Activated CD8-positive, alpha-beta T cell treated with anti-CD3 and anti-CD28 coated beads for 36 hours (primary cell): ENCODE results near the gene CD276. TPM values are rescaled to one million over a fixed set of nuclear protein-coding genes. Genes with fewer than 3 reads are reported as not detected.
"Not testable (repeated sequence)": the region's sequence is repeated elsewhere in the genome, so short reads cannot be mapped to it uniquely, and the experiment has no call there.

Experiments
- ATAC-seq: fragments of 200-7000 bp; cut with Tn5 transposase; one replicate; pipeline ENCODE4 v1.10.0; 2021; ENCODE audit warnings: mild to moderate bottlenecking, moderate library complexity
- CTCF ChIA-PET: fragments of 350-600 bp; sonication (Branson Sonifier 250); formaldehyde crosslinking; loops from one replicate; lab custom pipeline; 2021; ENCODE audit warnings: antibody characterized with exemption; lab: Charles Lee
- POLR2A ChIA-PET: fragments of 350-600 bp; sonication (Branson Sonifier 250); formaldehyde crosslinking; loops from one replicate; lab custom pipeline; 2021; ENCODE audit warnings: antibody characterized with exemption; lab: Charles Lee
- DNase-seq: peaks from one replicate; pipeline ENCODE4 v3.0.0-alpha.2; 2020
- H3K27ac Mint-ChIP-seq: one replicate; pipeline ENCODE4 v1.8.0; 2021; ENCODE audit warnings: mild to moderate bottlenecking, mixed read lengths
- H3K27me3 Mint-ChIP-seq: one replicate; pipeline ENCODE4 v1.8.0; 2021; ENCODE audit warnings: mixed read lengths
- H3K36me3 Mint-ChIP-seq: one replicate; pipeline ENCODE4 v1.8.0; 2021; ENCODE audit warnings: low read depth, mixed read lengths
- H3K4me1 Mint-ChIP-seq: one replicate; pipeline ENCODE4 v1.8.0; 2021; ENCODE audit warnings: low read depth, mixed read lengths
- H3K4me3 Mint-ChIP-seq: one replicate; pipeline ENCODE4 v1.8.0; 2021; ENCODE audit warnings: mild to moderate bottlenecking, moderate library complexity, mixed read lengths
- H3K9me3 Mint-ChIP-seq: one replicate; pipeline ENCODE4 v1.8.0; 2021; ENCODE audit warnings: mixed read lengths
- intact Hi-C: fragments of 100-400 bp; cut with micrococcal nuclease; formaldehyde crosslinking; loops from one replicate; pipeline ENCODE4 v1.10.0; 2022
- total RNA-seq, 2 experiments: library from RNA; stranded (reverse); gene quantifications; one replicate each; pipeline ENCODE4 v1.2.3, GENCODE V29; 2021
- TF ChIP-seq, protein P1 (sequence below): fragments of 200-600 bp; IDR thresholded peaks from one replicate; pipeline ENCODE4 v1.8.0; 2022; ENCODE audit warnings: antibody characterized with exemption, mild to moderate bottlenecking

Gene CD276
- under 1 TPM; 0.31 to 0.45 TPM for total RNA-seq

DNA sequence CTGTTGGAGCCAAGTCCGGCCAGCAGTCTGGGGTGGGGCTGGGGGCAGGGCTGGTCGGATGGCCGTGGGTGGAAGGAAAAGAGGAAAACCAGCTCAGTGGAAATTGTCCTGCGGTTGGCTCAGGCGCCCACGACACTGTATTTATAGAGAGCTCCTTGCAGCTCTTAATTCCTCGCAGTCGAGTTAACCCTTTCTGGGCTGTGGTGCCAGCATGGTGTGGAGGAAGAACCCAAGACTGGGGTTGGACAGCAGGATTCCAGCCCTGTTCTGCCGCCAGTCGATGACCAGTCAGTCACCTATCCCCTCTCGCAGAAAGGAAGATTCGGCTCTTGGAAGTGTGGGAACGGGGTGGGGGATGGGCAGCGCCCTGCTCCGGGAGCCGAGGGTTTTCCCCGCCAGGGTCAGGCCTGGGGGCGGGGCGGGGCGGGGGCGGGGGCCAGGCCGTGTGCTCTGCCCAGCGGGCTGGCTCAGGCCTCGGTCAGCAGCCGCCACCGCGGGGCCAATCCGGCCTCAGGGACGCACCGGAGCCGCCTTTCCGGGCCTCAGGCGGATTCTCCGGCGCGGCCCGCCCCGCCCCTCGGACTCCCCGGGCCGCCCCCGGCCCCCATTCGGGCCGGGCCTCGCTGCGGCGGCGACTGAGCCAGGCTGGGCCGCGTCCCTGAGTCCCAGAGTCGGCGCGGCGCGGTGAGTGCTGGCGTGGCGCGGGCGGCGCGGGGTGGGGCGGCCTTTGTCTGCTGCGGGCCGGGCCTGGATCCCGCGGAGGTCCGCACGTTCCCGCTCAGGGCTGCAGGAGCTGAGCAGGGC lies at the start of gene CD276:
Gene CD276 (plus strand): TSS at position 607 of the 804 bp plus-strand sequence. CDS start 15,257 bp downstream, outside the sequence.
- H3K4me3 Mint-ChIP-seq, result peak within 1 kb of the TSS; percentile 50
- peaks cover 16% of the 10 kb centered on the region for H3K4me1 Mint-ChIP-seq
- no peak within 1 kb of the TSS for H3K27ac Mint-ChIP-seq
- H3K27me3 Mint-ChIP-seq, result peaks cover 55% of the 10 kb centered on the region
- ChIA-PET CTCF (interaction anchor here (2.9 to 7.8 kb wide), 3 partner anchors 14 to 48 kb away, joined by 15 to 165 read pairs (median 17); no protein-coding TSS in a partner anchor), POLR2A (interaction anchor here (1.0 to 1.1 kb wide), 2 partner anchors 11 to 12 kb away, joined by 3 read pairs; no protein-coding TSS in a partner anchor)
- ATAC-seq (peak; percentile 53), DNase-seq (peak; percentile 19)
- H3K9me3 Mint-ChIP-seq, result no peaks in the 10 kb centered on the region
- TF ChIP-seq, protein P1, sequence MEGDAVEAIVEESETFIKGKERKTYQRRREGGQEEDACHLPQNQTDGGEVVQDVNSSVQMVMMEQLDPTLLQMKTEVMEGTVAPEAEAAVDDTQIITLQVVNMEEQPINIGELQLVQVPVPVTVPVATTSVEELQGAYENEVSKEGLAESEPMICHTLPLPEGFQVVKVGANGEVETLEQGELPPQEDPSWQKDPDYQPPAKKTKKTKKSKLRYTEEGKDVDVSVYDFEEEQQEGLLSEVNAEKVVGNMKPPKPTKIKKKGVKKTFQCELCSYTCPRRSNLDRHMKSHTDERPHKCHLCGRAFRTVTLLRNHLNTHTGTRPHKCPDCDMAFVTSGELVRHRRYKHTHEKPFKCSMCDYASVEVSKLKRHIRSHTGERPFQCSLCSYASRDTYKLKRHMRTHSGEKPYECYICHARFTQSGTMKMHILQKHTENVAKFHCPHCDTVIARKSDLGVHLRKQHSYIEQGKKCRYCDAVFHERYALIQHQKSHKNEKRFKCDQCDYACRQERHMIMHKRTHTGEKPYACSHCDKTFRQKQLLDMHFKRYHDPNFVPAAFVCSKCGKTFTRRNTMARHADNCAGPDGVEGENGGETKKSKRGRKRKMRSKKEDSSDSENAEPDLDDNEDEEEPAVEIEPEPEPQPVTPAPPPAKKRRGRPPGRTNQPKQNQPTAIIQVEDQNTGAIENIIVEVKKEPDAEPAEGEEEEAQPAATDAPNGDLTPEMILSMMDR, result no peak
- intact Hi-C loops, result no loop called here
- H3K36me3 Mint-ChIP-seq, result no peaks in the 10 kb centered on the region

- no peak for DNase-seq
- POLR2A ChIA-PET, result no interaction called here
- CTCF ChIA-PET, result interaction anchor here (1.5 to 17.5 kb wide), 25 partner anchors 8 to 396 kb away, joined by 4 to 349 read pairs (median 12); no protein-coding TSS in a partner anchor
- Mint-ChIP-seq H3K9me3 (peaks cover 4% of the 10 kb centered on the region), H3K4me1 (peaks cover 13% of the 10 kb centered on the region), H3K36me3 (no peaks in the 10 kb centered on the region), H3K27me3 (peaks cover 29% of the 10 kb centered on the region), H3K4me3 (no peak overlapping the region), H3K27ac (no peak overlapping the region)
- TF ChIP-seq, protein P1, result no peak
- no peak for ATAC-seq
- intact Hi-C loops, result loop anchor here (5.0 kb wide), 1 partner anchor 65 kb away; no protein-coding TSS in a partner anchor
These were observed 46.7 kb upstream of the CD276 start for GRCh38 chr15:73637527-73637926.

GRCh38 chr15:73639464-73639863 lies 44.7 kb upstream of the CD276 start:
- H3K27me3 Mint-ChIP-seq, result peaks cover 29% of the 10 kb centered on the region
- ATAC-seq, POLR2A ChIA-PET, DNase-seq, H3K4me1 Mint-ChIP-seq, H3K36me3 Mint-ChIP-seq, H3K27ac Mint-ChIP-seq, H3K9me3 Mint-ChIP-seq, H3K4me3 Mint-ChIP-seq: not testable (repeated sequence)
- intact Hi-C loops, result loop anchor here (5.0 kb wide), 1 partner anchor 63 kb away; no protein-coding TSS in a partner anchor
- CTCF ChIA-PET, result interaction anchor here (0.6 to 17.5 kb wide), 3 partner anchors 20 to 63 kb away, joined by 3 to 349 read pairs (median 3); no protein-coding TSS in a partner anchor

GRCh38 chr15:73647259-73648013 lies 36.7 kb upstream of the CD276 start:
- H3K36me3 Mint-ChIP-seq, result no peaks in the 10 kb centered on the region
- H3K9me3 Mint-ChIP-seq, result peaks cover 6% of the 10 kb centered on the region
- H3K4me3 Mint-ChIP-seq, result no peak overlapping the region
- intact Hi-C loops, result no loop called here
- H3K27ac Mint-ChIP-seq, result no peak overlapping the region
- CTCF ChIA-PET, result interaction anchor here (1.5 to 4.6 kb wide), 3 partner anchors 11 to 52 kb away, joined by 3 to 36 read pairs (median 29); no protein-coding TSS in a partner anchor
- no peak for ATAC-seq
- DNase-seq, result no peak
- peaks cover 14% of the 10 kb centered on the region for H3K27me3 Mint-ChIP-seq
- peaks cover 19% of the 10 kb centered on the region for H3K4me1 Mint-ChIP-seq
- POLR2A ChIA-PET, result no interaction called here
- TF ChIP-seq, protein P1, result no peak

DNA sequence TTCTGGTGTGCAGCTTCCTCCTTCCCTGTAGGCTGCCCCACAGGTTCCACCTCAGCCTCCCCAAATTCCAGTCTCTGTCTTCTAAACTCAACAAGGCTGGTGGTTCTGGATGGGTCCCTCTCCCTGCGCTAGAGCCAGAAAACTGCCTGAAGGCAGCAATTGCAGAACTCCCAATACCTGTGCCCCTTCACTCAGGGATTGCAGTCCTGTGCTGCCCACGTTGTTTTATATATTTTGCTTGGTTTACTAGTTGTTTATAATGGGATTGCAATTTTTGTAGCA lies 36.2 kb upstream of the CD276 start:
- CTCF ChIA-PET, result interaction anchor here (1.5 to 4.6 kb wide), 2 partner anchors 12 to 51 kb away, joined by 3 to 36 read pairs; no protein-coding TSS in a partner anchor
- H3K36me3 Mint-ChIP-seq, result no peaks in the 10 kb centered on the region
- peaks cover 6% of the 10 kb centered on the region for H3K9me3 Mint-ChIP-seq
- H3K4me1 Mint-ChIP-seq, result peaks cover 19% of the 10 kb centered on the region
- DNase-seq (no peak), ATAC-seq (no peak)
- no peak overlapping the region for H3K27ac Mint-ChIP-seq
- TF ChIP-seq, protein P1, result no peak
- POLR2A ChIA-PET, result interaction anchor here (0.6 kb wide), 1 partner anchor 1689 kb away, joined by 3 read pairs; no protein-coding TSS in a partner anchor
- peaks cover 15% of the 10 kb centered on the region for H3K27me3 Mint-ChIP-seq
- no peak overlapping the region for H3K4me3 Mint-ChIP-seq
- intact Hi-C loops, result no loop called here
